Globus pallidus (tissue), 1 donor: ENCODE data around the gene SELENOM.
"Not testable (repeated sequence)": the region's sequence is repeated elsewhere in the genome, so short reads cannot be mapped to it uniquely, and the experiment has no call there.

Source experiments
- DNase-seq: peaks from one replicate; pipeline ENCODE4 v3.0.0-alpha.2; 2015; ENCODE audit warnings: low spot score

The SELENOM gene

GRCh38 chr22:31133911-31134310 lies 26.5 kb upstream of the SELENOM start:
- no peak for DNase-seq

- no peak for DNase-seq
These were observed 23.5 kb upstream of the SELENOM start for GRCh38 chr22:31130873-31131272.

- no peak for DNase-seq
These were observed 20.8 kb upstream of the SELENOM start for GRCh38 chr22:31128156-31128555.

- no peak for DNase-seq
These were observed 19.9 kb upstream of the SELENOM start for GRCh38 chr22:31127181-31127772.

- DNase-seq, result no peak
These were observed 19.5 kb upstream of the SELENOM start for GRCh38 chr22:31126869-31127175.

GRCh38 chr22:31126128-31126868 lies 18.9 kb upstream of the SELENOM start:
- no peak for DNase-seq

- no peak for DNase-seq
These were observed 18.3 kb upstream of the SELENOM start for GRCh38 chr22:31125521-31126117.

- DNase-seq, result no peak
These were observed 17.6 kb upstream of the SELENOM start for GRCh38 chr22:31124811-31125465.

GRCh38 chr22:31124290-31124689 lies 16.9 kb upstream of the SELENOM start:
- DNase-seq, result no peak

- DNase-seq, result no peak
These were observed 15.9 kb upstream of the SELENOM start for GRCh38 chr22:31123292-31123602.

GRCh38 chr22:31122532-31123291 lies 15.3 kb upstream of the SELENOM start, which contains the start of gene INPP5J:
Gene INPP5J (plus strand): TSS chr22:31122966. CDS start chr22:31123015, 49 bp downstream.
- no peak for DNase-seq

- DNase-seq, result no peak
These were observed 14.8 kb upstream of the SELENOM start for GRCh38 chr22:31122196-31122531.

GRCh38 chr22:31121403-31121802 lies 14.0 kb upstream of the SELENOM start:
- DNase-seq, result no peak

- no peak for DNase-seq
These were observed 13.3 kb upstream of the SELENOM start for GRCh38 chr22:31120642-31121041.

- no peak for DNase-seq
These were observed 12.9 kb upstream of the SELENOM start for GRCh38 chr22:31120230-31120629.

- no peak for DNase-seq
These were observed 11.8 kb upstream of the SELENOM start for GRCh38 chr22:31119026-31119717.

GRCh38 chr22:31118046-31118820 lies 10.9 kb upstream of the SELENOM start:
- no peak for DNase-seq

- DNase-seq, result not testable (repeated sequence)
These were observed 5.3 kb upstream of the SELENOM start for GRCh38 chr22:31112547-31113091.

- no peak for DNase-seq
These were observed 488 bp upstream of the SELENOM start for GRCh38 chr22:31107894-31108218.

GRCh38 chr22:31106731-31107177 lies 614 bp downstream of the SELENOM start:
- DNase-seq, result no peak
